ENCODE data around the gene GSX1. TPM values are rescaled to one million over a fixed set of nuclear protein-coding genes. Genes with fewer than 3 reads are reported as not detected.

The GSX1 gene
- total RNA-seq, 1 experiment from 2014 or later: not detected

DNA sequence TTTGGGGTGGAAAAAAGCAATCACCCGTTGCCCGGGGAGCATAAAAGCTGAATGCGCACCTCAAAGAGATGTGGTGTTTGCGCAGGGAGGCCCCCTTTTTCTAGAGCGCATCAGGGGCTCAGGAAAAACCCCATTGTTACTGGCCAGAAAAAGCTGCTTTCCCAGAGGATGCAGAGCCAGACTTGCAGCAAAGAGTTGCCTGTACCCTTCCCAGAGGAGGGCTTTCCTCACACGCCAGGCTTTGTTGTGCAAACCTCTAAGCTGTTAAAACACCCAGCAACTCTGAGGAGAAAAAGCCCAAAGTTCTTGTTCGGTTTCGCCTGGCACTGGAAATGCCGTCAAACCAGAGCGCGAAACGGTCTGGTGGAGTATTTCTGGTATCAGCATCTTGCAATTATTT lies 29.3 kb downstream of the GSX1 start:
- Mint-ChIP-seq H3K36me3 (ENCODE audit: insufficient read depth, unreplicated experiment) (peaks cover 6% of the 10 kb centered on the region), H3K27me3 (ENCODE audit: insufficient read depth, unreplicated experiment) (peaks cover 68% of the 10 kb centered on the region), H3K27ac (ENCODE audit: low read depth, unreplicated experiment) (no peak overlapping the region), H3K9me3 (ENCODE audit: unreplicated experiment) (no peaks in the 10 kb centered on the region), H3K4me3 (ENCODE audit: unreplicated experiment) (no peak overlapping the region), H3K4me1 (ENCODE audit: insufficient read depth, unreplicated experiment) (peaks cover 4% of the 10 kb centered on the region)
- TF ChIP-seq, protein P1, sequence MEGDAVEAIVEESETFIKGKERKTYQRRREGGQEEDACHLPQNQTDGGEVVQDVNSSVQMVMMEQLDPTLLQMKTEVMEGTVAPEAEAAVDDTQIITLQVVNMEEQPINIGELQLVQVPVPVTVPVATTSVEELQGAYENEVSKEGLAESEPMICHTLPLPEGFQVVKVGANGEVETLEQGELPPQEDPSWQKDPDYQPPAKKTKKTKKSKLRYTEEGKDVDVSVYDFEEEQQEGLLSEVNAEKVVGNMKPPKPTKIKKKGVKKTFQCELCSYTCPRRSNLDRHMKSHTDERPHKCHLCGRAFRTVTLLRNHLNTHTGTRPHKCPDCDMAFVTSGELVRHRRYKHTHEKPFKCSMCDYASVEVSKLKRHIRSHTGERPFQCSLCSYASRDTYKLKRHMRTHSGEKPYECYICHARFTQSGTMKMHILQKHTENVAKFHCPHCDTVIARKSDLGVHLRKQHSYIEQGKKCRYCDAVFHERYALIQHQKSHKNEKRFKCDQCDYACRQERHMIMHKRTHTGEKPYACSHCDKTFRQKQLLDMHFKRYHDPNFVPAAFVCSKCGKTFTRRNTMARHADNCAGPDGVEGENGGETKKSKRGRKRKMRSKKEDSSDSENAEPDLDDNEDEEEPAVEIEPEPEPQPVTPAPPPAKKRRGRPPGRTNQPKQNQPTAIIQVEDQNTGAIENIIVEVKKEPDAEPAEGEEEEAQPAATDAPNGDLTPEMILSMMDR (IDR thresholded peaks at IDR 0.05; ENCODE audit: unreplicated experiment): no peak
- ChIA-PET CTCF (interaction anchor here (1.0 to 2.2 kb wide), 3 partner anchors 38 to 459 kb away, joined by 3 to 4 read pairs (median 4); no protein-coding TSS in a partner anchor), POLR2A (interaction anchor here (1.3 kb wide), 1 partner anchor 12 kb away, joined by 3 read pairs; no protein-coding TSS in a partner anchor)
- no peak for DNase-seq (ENCODE audit: unreplicated experiment)
- intact Hi-C loops (cut with micrococcal nuclease): no loop called here
- no TSS peak for BruUV-seq (replicated peaks)

DNA sequence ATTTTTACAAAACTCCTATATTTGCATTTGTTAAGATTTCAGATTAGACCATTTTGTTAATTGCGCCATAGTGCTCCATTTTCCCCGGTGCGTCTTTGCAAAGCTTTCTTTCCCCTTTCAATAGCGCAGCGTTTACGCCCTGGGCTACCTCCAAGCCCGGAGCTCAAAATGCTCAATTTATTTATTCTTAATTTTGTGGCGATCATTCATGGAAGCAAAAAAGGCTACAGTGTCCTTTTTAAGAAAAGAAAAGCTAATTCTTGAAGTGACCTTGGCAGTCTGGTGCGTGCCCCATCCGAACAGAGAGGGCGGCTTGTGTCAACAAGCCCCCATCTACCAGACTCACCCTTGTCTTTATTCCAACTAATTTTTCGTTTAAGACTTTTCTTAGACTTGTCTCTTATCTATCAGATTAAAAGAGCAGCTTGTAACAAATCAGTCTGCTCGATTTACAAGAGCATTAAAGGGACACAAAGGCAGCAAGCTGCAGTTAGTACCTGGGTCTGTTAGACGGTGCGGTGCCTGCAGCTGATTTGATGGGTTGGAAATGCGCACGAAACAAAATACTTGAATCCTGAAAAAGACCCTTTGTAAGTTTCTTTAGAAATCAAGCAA lies 30.1 kb downstream of the GSX1 start:
- H3K4me3 Mint-ChIP-seq (ENCODE audit: unreplicated experiment): no peak overlapping the region
- H3K36me3 Mint-ChIP-seq (ENCODE audit: insufficient read depth, unreplicated experiment): peaks cover 6% of the 10 kb centered on the region
- H3K4me1 Mint-ChIP-seq (ENCODE audit: insufficient read depth, unreplicated experiment): peaks cover 12% of the 10 kb centered on the region
- TF ChIP-seq, protein P1 (IDR thresholded peaks at IDR 0.05; ENCODE audit: unreplicated experiment): no peak
- peaks cover 60% of the 10 kb centered on the region for H3K27me3 Mint-ChIP-seq (ENCODE audit: insufficient read depth, unreplicated experiment)
- ChIA-PET POLR2A (interaction anchor here (1.3 kb wide), 1 partner anchor 13 kb away, joined by 3 read pairs; no protein-coding TSS in a partner anchor), CTCF (interaction anchor here (0.9 to 2.2 kb wide), 6 partner anchors 38 to 460 kb away, joined by 3 to 4 read pairs (median 3); no protein-coding TSS in a partner anchor)
- intact Hi-C loops (cut with micrococcal nuclease): no loop called here
- no peak overlapping the region for H3K27ac Mint-ChIP-seq (ENCODE audit: low read depth, unreplicated experiment)
- DNase-seq (ENCODE audit: unreplicated experiment): no peak
- no peaks in the 10 kb centered on the region for H3K9me3 Mint-ChIP-seq (ENCODE audit: unreplicated experiment)
- BruUV-seq (replicated peaks): no TSS peak

DNA sequence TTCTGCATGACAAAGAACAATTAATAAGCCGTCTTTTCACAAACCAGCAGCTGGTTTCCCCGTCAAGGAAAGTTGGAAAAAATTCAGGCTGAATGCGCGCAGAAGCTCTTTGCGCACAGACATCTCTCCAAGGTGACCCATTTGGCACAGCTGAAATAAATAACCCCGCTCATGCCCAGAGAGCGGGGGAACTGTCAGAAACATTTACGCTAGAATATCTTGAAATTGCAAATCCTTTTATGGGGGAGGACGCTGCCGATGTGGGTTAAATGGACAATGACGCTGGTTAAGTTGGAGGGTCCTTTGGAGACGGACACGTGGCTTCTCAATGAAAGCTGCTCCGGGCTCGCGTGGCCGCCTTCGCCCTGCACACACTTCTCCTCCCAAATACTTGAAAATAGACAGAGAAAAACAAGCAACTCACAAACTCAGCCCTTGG lies 30.6 kb downstream of the GSX1 start:
- Mint-ChIP-seq H3K4me3 (ENCODE audit: unreplicated experiment) (no peak overlapping the region), H3K36me3 (ENCODE audit: insufficient read depth, unreplicated experiment) (peaks cover 6% of the 10 kb centered on the region), H3K27ac (ENCODE audit: low read depth, unreplicated experiment) (no peak overlapping the region), H3K27me3 (ENCODE audit: insufficient read depth, unreplicated experiment) (peaks cover 55% of the 10 kb centered on the region), H3K4me1 (ENCODE audit: insufficient read depth, unreplicated experiment) (peaks cover 18% of the 10 kb centered on the region), H3K9me3 (ENCODE audit: unreplicated experiment) (no peaks in the 10 kb centered on the region)
- ChIA-PET CTCF (interaction anchor here (0.9 to 2.2 kb wide), 4 partner anchors 38 to 451 kb away, joined by 3 to 4 read pairs (median 3); no protein-coding TSS in a partner anchor), POLR2A (no interaction called here)
- no TSS peak for BruUV-seq (replicated peaks)
- intact Hi-C loops (cut with micrococcal nuclease): no loop called here
- no peak for DNase-seq (ENCODE audit: unreplicated experiment)
- TF ChIP-seq, protein P1 (IDR thresholded peaks at IDR 0.05; ENCODE audit: unreplicated experiment): no peak

DNA sequence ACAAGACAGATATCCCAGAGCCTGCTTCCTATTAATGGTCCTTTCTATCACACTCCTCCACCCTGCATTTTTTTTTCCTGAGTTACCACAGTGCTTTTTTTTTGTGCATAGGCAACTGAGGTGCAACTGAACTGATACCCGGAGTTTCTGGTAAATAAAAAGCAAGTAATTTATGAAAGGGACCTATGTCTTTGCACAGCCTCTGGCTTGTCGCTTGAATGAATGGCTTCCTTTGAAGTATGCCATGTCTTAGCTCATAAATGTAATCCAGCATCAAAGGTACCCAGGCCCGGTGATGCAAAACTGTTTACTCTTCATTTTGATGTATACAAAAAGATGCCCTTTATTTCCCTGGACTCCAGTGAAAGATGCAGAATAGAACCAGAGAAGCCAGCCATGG lies 31.8 kb downstream of the GSX1 start:
- Mint-ChIP-seq H3K27me3 (ENCODE audit: insufficient read depth, unreplicated experiment) (peaks cover 50% of the 10 kb centered on the region), H3K27ac (ENCODE audit: low read depth, unreplicated experiment) (no peak overlapping the region), H3K9me3 (ENCODE audit: unreplicated experiment) (no peaks in the 10 kb centered on the region), H3K4me1 (ENCODE audit: insufficient read depth, unreplicated experiment) (peaks cover 21% of the 10 kb centered on the region), H3K4me3 (ENCODE audit: unreplicated experiment) (no peak overlapping the region), H3K36me3 (ENCODE audit: insufficient read depth, unreplicated experiment) (peaks cover 6% of the 10 kb centered on the region)
- BruUV-seq (replicated peaks): no TSS peak
- CTCF ChIA-PET: interaction anchor here (0.6 to 8.2 kb wide), 6 partner anchors 29 to 465 kb away, joined by 3 to 118 read pairs (median 4); no protein-coding TSS in a partner anchor
- no peak for DNase-seq (ENCODE audit: unreplicated experiment)
- intact Hi-C loops (cut with micrococcal nuclease): no loop called here
- TF ChIP-seq, protein P1 (IDR thresholded peaks at IDR 0.05; ENCODE audit: unreplicated experiment): no peak
- POLR2A ChIA-PET: no interaction called here

Measured in MCF 10A (cell line).